HepG2 (cell line): ENCODE data around the gene PTF1A. TPM values are rescaled to one million over a fixed set of nuclear protein-coding genes. Genes with fewer than 3 reads are reported as not detected.

Experiments used
- ATAC-seq: fragments of 200-7000 bp; cut with Tn5 transposase; 3 replicates; pipeline ENCODE4 v1.9.1; 2020; ENCODE audit warnings: mild to moderate bottlenecking, moderate library complexity
- BruUV-seq: library from RNA; stranded (reverse); fragments of 400-500 nt; replicated peaks from 2 replicates; lab custom pipeline; 2021; lab: Mats Ljungman, UMichigan
- CTCF ChIA-PET: fragments of 300-600 bp; formaldehyde crosslinking; extraction: SDS; loops from one replicate; lab custom pipeline; 2021; ENCODE audit warnings: low total read pairs, inconsistent platforms, low intra/inter-chr PET ratio; lab: Yijun Ruan, JAX
- POLR2A ChIA-PET: fragments of 350-600 bp; sonication (Branson Sonifier 250); formaldehyde crosslinking; loops from one replicate; lab custom pipeline; 2020; ENCODE audit warnings: antibody characterized with exemption, inconsistent platforms; lab: Yijun Ruan, JAX
- DNase-seq: peaks from one replicate; pipeline ENCODE4 v3.0.0-alpha.2; 2015; ENCODE audit warnings: low spot score
- FAIRE-seq: peaks from 3 replicates; lab custom pipeline; 2011; peaks lifted over from hg19 to GRCh38; lab: Jason Lieb, UNC
- H2AFZ ChIP-seq: one replicate; pipeline ENCODE4 v1.6.1; 2011; ENCODE audit warnings: low read length, inconsistent platforms
- H3K27ac ChIP-seq: fragments of 300-600 bp; 3 replicates; pipeline ENCODE4 v1.8.0; 2011; ENCODE audit warnings: mixed run types, mild to moderate bottlenecking, mixed read lengths, low read length, inconsistent platforms; ENCODE audit not compliant: insufficient read depth; ENCODE audit errors: extremely low read length
- H3K27me3 ChIP-seq, 2 experiments: fragments of 200-600 bp in 1 of 2; 2 replicates in 1 of 2; 3 replicates in 1 of 2; pipeline versions ENCODE4 v1.6.0 to v1.8.0; 2011; ENCODE audit warnings: low read length in 2 of 2, mild to moderate bottlenecking in 2 of 2, moderate library complexity in 2 of 2, inconsistent platforms in 1 of 2; ENCODE audit not compliant: insufficient read depth in 2 of 2, control insufficient read depth in 1 of 2
- H3K36me3 ChIP-seq, 2 experiments: fragments of 200-600 bp in 1 of 2; replicated peaks in 1 of 2; 2 replicates in 1 of 2; 3 replicates in 1 of 2; pipeline versions ENCODE4 v1.5.1 to v1.8.0; 2011; ENCODE audit warnings: low read length in 2 of 2, inconsistent platforms in 1 of 2; ENCODE audit not compliant: insufficient read depth in 2 of 2, control insufficient read depth in 1 of 2
- H3K4me1 ChIP-seq: 2 replicates; pipeline ENCODE4 v1.5.1; 2012; ENCODE audit warnings: low read length, inconsistent platforms; ENCODE audit not compliant: insufficient read depth
- H3K4me2 ChIP-seq: 2 replicates; pipeline ENCODE4 v1.6.0; 2011; ENCODE audit warnings: low read depth, low read length, inconsistent platforms
- H3K4me3 ChIP-seq, 3 experiments: fragments of 200-600 bp in 1 of 3; sonication (generic), shearing (Covaris generic) in 1 of 3; replicated peaks in 1 of 3; 2 replicates each; pipeline ENCODE4 v1.5.1; 2011 to 2016; ENCODE audit warnings: low read length in 3 of 3, inconsistent platforms in 2 of 3, low read depth in 2 of 3, mild to moderate bottlenecking in 2 of 3, control low read depth in 1 of 3, mixed read lengths in 1 of 3; ENCODE audit not compliant: insufficient read depth in 1 of 3
- H3K79me2 ChIP-seq: one replicate; pipeline ENCODE4 v1.6.1; 2011; ENCODE audit warnings: low read length, inconsistent platforms; ENCODE audit not compliant: insufficient read depth
- H3K9ac ChIP-seq: 2 replicates; pipeline ENCODE4 v1.6.0; 2011; ENCODE audit warnings: mild to moderate bottlenecking, low read depth, low read length, inconsistent platforms; ENCODE audit not compliant: insufficient read depth
- H3K9me3 ChIP-seq: 2 replicates; pipeline ENCODE4 v1.5.1; 2012; ENCODE audit warnings: mild to moderate bottlenecking, low read length
- H4K20me1 ChIP-seq: 2 replicates; pipeline ENCODE4 v1.6.0; 2011; ENCODE audit warnings: inconsistent platforms, mild to moderate bottlenecking, low read length, moderate library complexity; ENCODE audit not compliant: insufficient read depth
- CBX1 ChIP-seq: IDR thresholded peaks from one replicate; pipeline ENCODE4 v1.6.1; 2016; ENCODE audit warnings: antibody characterized with exemption, low read depth
- CBX2 ChIP-seq, 2 experiments: fragments of 200-600 bp in 1 of 2; sonication (generic); formaldehyde crosslinking in 1 of 2; IDR thresholded peaks; 2 replicates each; pipeline versions ENCODE4 v1.7.0 to v1.8.1; 2018 to 2022; ENCODE audit warnings: low read depth in 2 of 2, low read length in 1 of 2, mild to moderate bottlenecking in 1 of 2, missing genetic modification reagents in 1 of 2
- JDP2 ChIP-seq: sonication (generic); formaldehyde crosslinking; IDR thresholded peaks from 2 replicates; pipeline ENCODE4 v1.8.1; 2022; ENCODE audit warnings: missing genetic modification reagents, borderline replicate concordance
- JUND ChIP-seq: sonication (generic); formaldehyde crosslinking; IDR thresholded peaks from 2 replicates; pipeline ENCODE4 v1.8.0; 2022; ENCODE audit warnings: mild to moderate bottlenecking, missing genetic modification reagents
- MXD4 ChIP-seq: IDR thresholded peaks from 2 replicates; pipeline ENCODE4 v1.6.1; 2016; ENCODE audit warnings: mild to moderate bottlenecking, missing biosample characterization, missing genetic modification reagents
- PITX1 ChIP-seq: sonication (generic); formaldehyde crosslinking; IDR thresholded peaks from 2 replicates; pipeline ENCODE4 v1.5.1; 2020; ENCODE audit warnings: mild to moderate bottlenecking, missing genetic modification reagents
- REL ChIP-seq: sonication (generic); formaldehyde crosslinking; conservative IDR thresholded peaks from 2 replicates; pipeline ENCODE4 v1.8.0; 2022; ENCODE audit warnings: mild to moderate bottlenecking, missing genetic modification reagents, moderate library complexity
- SP2 ChIP-seq: sonication (generic); formaldehyde crosslinking; IDR thresholded peaks from 2 replicates; pipeline ENCODE4 v1.5.1; 2020; ENCODE audit warnings: mild to moderate bottlenecking, missing genetic modification reagents
- XBP1 ChIP-seq: sonication (generic); formaldehyde crosslinking; IDR thresholded peaks from 2 replicates; pipeline ENCODE4 v1.5.0; 2020; ENCODE audit warnings: missing genetic modification reagents
- ZFYVE20 ChIP-seq: sonication (generic); formaldehyde crosslinking; IDR thresholded peaks from 2 replicates; pipeline ENCODE4 v1.8.0; 2023; ENCODE audit warnings: low read depth, mild to moderate bottlenecking, moderate library complexity, missing genetic modification reagents, borderline replicate concordance
- ZNF12 ChIP-seq: sonication (generic); formaldehyde crosslinking; IDR thresholded peaks from 2 replicates; pipeline ENCODE4 v1.5.0; 2020; ENCODE audit warnings: missing genetic modification reagents
- ZNF124 ChIP-seq: sonication (generic); formaldehyde crosslinking; IDR thresholded peaks from 2 replicates; pipeline ENCODE4 v1.4.0; 2020; ENCODE audit warnings: missing genetic modification reagents
- WGBS: methylation state at CpG from one replicate; pipeline ENCODE4 v1.1.6; 2017; ENCODE audit warnings: low lambda C conversion rate; 5-methylcytosine and 5-hydroxymethylcytosine counted together
- in situ Hi-C: cut with HindIII; loops from 2 replicates; pipeline ENCODE4 v1.10.0; 2017; ENCODE audit warnings: low pct_unique_long_range_greater_than_20kb; ENCODE audit not compliant: extremely low pct_ligation_motif_present
- intact Hi-C: fragments of 100-400 bp; cut with micrococcal nuclease; formaldehyde crosslinking; loops from one replicate; pipeline ENCODE4 v1.10.0; 2022; ENCODE audit not compliant: unreplicated experiment
- polyA plus RNA-seq, 8 experiments: library from polyadenylated mRNA; depleted of rRNA in 3 of 8; stranded (reverse) in 7 of 8; unstranded in 1 of 8; fragments of >200 nt; fragmentation: Illumina TruSeq in 4 of 8; extraction: Trizol in 4 of 8; gene quantifications; 2 replicates each; pipeline versions ENCODE4 v1.2.1 to v1.2.3, GENCODE V29; 2011 to 2016; ENCODE audit warnings: low read depth in 4 of 8, missing spikeins in 1 of 8, mixed read lengths in 1 of 8; ENCODE audit not compliant: insufficient read depth in 1 of 8
- total RNA-seq, 5 experiments: library from RNA; depleted of rRNA; stranded (reverse); fragments of >200 nt; fragmentation: Illumina TruSeq; extraction: Trizol; gene quantifications; 2 replicates each; pipeline ENCODE4 v1.2.3, GENCODE V29; 2016; ENCODE audit warnings: low read depth in 1 of 5
- TF ChIP-seq, protein P1 (sequence below): sonication (generic); formaldehyde crosslinking; IDR thresholded peaks from 2 replicates; pipeline ENCODE4 v1.5.1; 2020; ENCODE audit warnings: missing genetic modification reagents, mild to moderate bottlenecking, borderline replicate concordance

Gene PTF1A
- total and polyA plus RNA-seq, 2 of the 13 experiments (the other 11 are each of a cell fraction or from before 2014, with no cell fraction given) = not detected

DNA sequence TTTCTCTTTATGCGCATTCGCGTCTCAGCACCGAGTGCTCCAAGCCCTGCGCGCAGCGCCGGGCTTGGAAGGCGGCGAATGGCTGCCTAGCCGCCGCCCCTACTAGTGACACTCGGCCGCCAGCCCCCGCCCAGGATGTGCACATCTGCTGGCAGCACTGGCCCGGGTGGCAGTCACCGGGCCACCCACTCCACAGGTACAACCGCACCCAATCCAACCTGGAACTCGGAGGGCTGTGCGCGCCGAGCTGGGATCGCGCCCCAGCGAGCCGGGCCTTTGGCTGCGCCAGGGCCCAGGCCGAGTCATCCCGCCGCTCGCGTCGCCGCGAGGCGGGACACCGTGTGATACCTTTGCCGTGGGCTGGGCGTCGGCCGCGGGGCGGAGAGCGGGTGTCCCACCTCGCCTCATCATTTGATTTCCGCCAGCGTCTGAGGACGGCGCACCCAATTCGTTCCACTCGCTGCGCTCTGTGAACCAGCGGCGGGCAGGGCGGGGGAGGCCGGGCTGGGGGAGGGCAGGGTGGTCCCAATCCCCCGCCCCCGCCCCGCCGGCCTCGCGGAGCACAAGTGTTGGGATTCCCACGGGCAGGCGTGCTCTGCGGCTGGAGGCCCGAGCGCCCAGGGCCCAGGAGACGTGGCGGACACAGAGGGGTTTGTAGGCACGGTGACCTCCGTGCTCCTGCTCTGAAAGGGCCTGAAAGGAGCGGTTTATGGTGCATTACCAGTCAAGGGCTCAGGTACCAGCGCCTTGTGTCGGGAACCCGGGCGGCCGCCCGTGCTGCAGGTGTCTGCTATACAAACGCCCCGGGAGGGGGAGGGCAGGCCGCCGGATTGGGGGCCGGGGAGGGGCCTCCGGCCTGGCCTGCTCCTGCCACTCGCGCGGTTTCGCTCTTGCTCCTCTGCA lies 17.8 kb upstream of the PTF1A start:
- H2AFZ ChIP-seq = no peak overlapping the region
- H3K9me3 ChIP-seq = no peaks in the 10 kb centered on the region
- no peak overlapping the region for H3K4me2 ChIP-seq
- no peak overlapping the region for H3K9ac ChIP-seq
- no peak overlapping the region for H3K27ac ChIP-seq
- DNase-seq = no peak
- no peaks in the 10 kb centered on the region for H3K36me3 ChIP-seq
- no peak for ATAC-seq
- no peak overlapping the region for H3K4me3 ChIP-seq
- in situ Hi-C loops (loop anchor here (25.0 kb wide), 2 partner anchors 363 to 513 kb away; no protein-coding TSS in a partner anchor), intact Hi-C loops (no loop called here)
- WGBS = 73% methylated on average over 35 of the region's 88 CpGs
- FAIRE-seq = no peak
- no TSS peak for BruUV-seq
- no peaks in the 10 kb centered on the region for H4K20me1 ChIP-seq
- H3K79me2 ChIP-seq = no peaks in the 10 kb centered on the region
- H3K4me1 ChIP-seq = no peaks in the 10 kb centered on the region
- H3K27me3 ChIP-seq = peaks cover 4 to 26% of the 10 kb centered on the region in 2 experiments; a peak in 3 of 5 replicates
- TF ChIP-seq JDP2 (no peak), ZNF12 (CRISPR knock-in tag) (no peak), SP2 (no peak), ZNF124 (CRISPR knock-in tag) (no peak), ZFYVE20 (CRISPR knock-in tag) (no peak), JUND (CRISPR knock-in tag) (no peak), CBX1 (no peak), PITX1 (CRISPR knock-in tag) (no peak), MXD4 (CRISPR knock-in tag) (no peak), XBP1 (CRISPR knock-in tag) (no peak), CBX2 (IDR thresholded peaks at IDR 0.05; ENCODE audit: low read depth, low read length) (no peak), CBX2 (CRISPR knock-in tag; IDR thresholded peaks at IDR 0.05; ENCODE audit: low read depth) (no peak), REL (no peak)
- TF ChIP-seq, protein P1, sequence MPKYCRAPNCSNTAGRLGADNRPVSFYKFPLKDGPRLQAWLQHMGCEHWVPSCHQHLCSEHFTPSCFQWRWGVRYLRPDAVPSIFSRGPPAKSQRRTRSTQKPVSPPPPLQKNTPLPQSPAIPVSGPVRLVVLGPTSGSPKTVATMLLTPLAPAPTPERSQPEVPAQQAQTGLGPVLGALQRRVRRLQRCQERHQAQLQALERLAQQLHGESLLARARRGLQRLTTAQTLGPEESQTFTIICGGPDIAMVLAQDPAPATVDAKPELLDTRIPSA (CRISPR knock-in tag) = no peak
- POLR2A ChIA-PET = no interaction called here
- CTCF ChIA-PET = no interaction called here
